Heart left ventricle (tissue), 16 donors: ENCODE results near the gene MRPL23. TPM values are rescaled to one million over a fixed set of nuclear protein-coding genes. Genes with fewer than 3 reads are reported as not detected.

ENCODE experiments used
- ATAC-seq, 4 donors: fragments of 200-7000 bp; cut with Tn5 transposase; one replicate each; pipeline ENCODE4 v1.9.1; 2020 to 2022; ENCODE audit warnings: moderate library complexity in 4 of 4, mild to moderate bottlenecking in 3 of 4, moderate number of reproducible peaks in 1 of 4
- DNase-seq, 5 donors: peaks; one replicate each; pipeline ENCODE4 v3.0.0-alpha.2; 2020
- H3K27ac ChIP-seq, 12 donors: fragments of 200-600 bp; sonication (generic) in 4 of 12; one replicate each; pipeline versions ENCODE4 v1.5.0 to v1.8.0; 2016 to 2022; ENCODE audit warnings: mild to moderate bottlenecking in 2 of 12
- H3K27me3 ChIP-seq, 9 donors: fragments of 200-600 bp; sonication (generic) in 2 of 9; one replicate each; pipeline versions ENCODE4 v1.5.1 to v1.8.0; 2016 to 2022; ENCODE audit warnings: mild to moderate bottlenecking in 3 of 9
- H3K36me3 ChIP-seq, 9 donors: fragments of 200-600 bp; sonication (generic) in 2 of 9; one replicate each; pipeline versions ENCODE4 v1.5.0 to v1.8.0; 2018 to 2022; ENCODE audit warnings: mild to moderate bottlenecking in 2 of 9
- H3K4me1 ChIP-seq, 12 donors: fragments of 200-600 bp; sonication (generic) in 4 of 12; one replicate each; pipeline versions ENCODE4 v1.5.0 to v1.8.0; 2016 to 2022; ENCODE audit warnings: mild to moderate bottlenecking in 3 of 12
- H3K4me3 ChIP-seq, 12 donors: fragments of 200-600 bp; sonication (generic) in 4 of 12; one replicate each; pipeline versions ENCODE4 v1.5.0 to v1.8.0; 2017 to 2022; ENCODE audit warnings: mild to moderate bottlenecking in 9 of 12, moderate library complexity in 4 of 12
- H3K9me3 ChIP-seq, 12 donors: fragments of 200-600 bp; sonication (generic) in 4 of 12; one replicate each; pipeline versions ENCODE4 v1.5.0 to v1.8.0; 2016 to 2022; ENCODE audit warnings: mild to moderate bottlenecking in 1 of 12
- POLR2A ChIP-seq, 2 donors: fragments of 450-650 bp; IDR thresholded peaks; one replicate each; pipeline ENCODE4 v1.6.1; 2017; ENCODE audit warnings: antibody characterized with exemption in 2 of 2, mild to moderate bottlenecking in 2 of 2, moderate library complexity in 2 of 2
- WGBS, 4 donors: extraction: QIAGEN DNeasy Blood & Tissue Kit in 2 of 4; methylation state at CpG; one replicate each; pipeline versions ENCODE4 v1.1.5 to v1.1.7; 2013 to 2018; 5-methylcytosine and 5-hydroxymethylcytosine counted together
- intact Hi-C, 10 donors: fragments of 100-400 bp; cut with DNase I; formaldehyde crosslinking; loops; one replicate each; pipeline versions ENCODE4 v1.11.1 to v1.14.2; 2022
- polyA plus RNA-seq, 2 donors: library from polyadenylated mRNA; stranded (reverse); fragments of 200-250 nt; gene quantifications; one replicate each; pipeline ENCODE4 v1.2.3, GENCODE V29; 2013
- total RNA-seq, 9 donors: library from RNA; depleted of rRNA in 2 of 9; stranded (reverse); fragments of >200 nt in 2 of 9; fragmentation: NEBNext Ultra II Directional in 3 of 9; extraction: Animal tissue kit (Norgen Biotek cat#: 25700) in 3 of 9; gene quantifications; one replicate each; pipeline versions ENCODE4 v1.1.0 to v1.2.4, GENCODE V29; 2016 to 2023
- TF ChIP-seq, protein P1 (sequence below), 12 donors: fragments of 200-600 bp; sonication (generic) in 4 of 12; IDR thresholded peaks; one replicate each; pipeline versions ENCODE4 v1.5.0 to v1.8.0; 2018 to 2022; ENCODE audit warnings: antibody characterized with exemption in 12 of 12, mild to moderate bottlenecking in 5 of 12
- donor health status: ischemic (EF 13 %, LVEDD 7.1; RV severe dilation, severe dysfunction).
- donor health status: healthy with polysubstance abuse.
- donor health status: DM: no; HTN: yes; CAD: no.
- donor health status: DM: no; HTN: no; CAD: no.
- donor health status: ischemic (EF 25% LVEDD 6.9; RV normal size, moderate dysfunction).
- donor health status: ischemic (EF 25% LVEDD 5.7; RV mildly dilated, moderate dysfunction).
- donor health status: healthy.
- donor health status: DM: yes; HTN: yes; CAD: no.
- donor health status: ischemic (EF 35%, LVEDD 5.7; RV mildly dilated, moderate dysfunction).
- donor health status: nonischemic (EF 11% LVEDD 7.7; RV severe dilation, severe dysfunction).
- donor health status: DM: yes; HTN: yes; CAD: no.
- donor health status: PGD.
- donor health status: ischemic (EF 29% LVEDD 5.4; RV normal size, mild dysfunction).
- donor health status: nonischemic (EF 23%, LVEDD 6.1; RV moderate dilation, normal function).

MRPL23 gene
- total and polyA plus RNA-seq, 11 donors, result 44.0 to 183 (median 93.3) TPM

DNA sequence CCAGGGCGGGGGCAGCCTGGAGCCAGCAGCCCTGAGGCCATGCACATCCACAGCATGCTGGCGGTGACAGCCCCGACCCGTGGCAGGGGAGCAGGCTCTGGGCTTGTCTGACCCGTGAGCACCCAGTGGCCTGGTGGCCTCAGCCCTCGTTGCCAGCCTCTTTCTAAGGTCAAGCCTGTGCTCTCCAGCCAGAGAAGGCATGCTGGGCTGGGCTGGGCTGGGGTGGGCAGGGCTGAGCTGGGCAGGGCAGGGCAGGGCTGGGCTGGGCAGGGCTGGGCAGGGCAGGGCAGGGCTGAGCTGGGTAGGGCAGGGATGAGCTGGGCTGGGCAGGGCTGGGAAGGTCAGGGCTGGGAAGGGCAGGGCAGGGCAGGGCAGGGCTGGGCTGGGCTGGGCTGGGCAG, 39.9 kb downstream of the MRPL23 start:
- no peaks in the 10 kb centered on the region for H3K36me3 ChIP-seq
- H3K27me3 ChIP-seq, result no peaks in the 10 kb centered on the region
- intact Hi-C loops, result no loop called here
- WGBS, 4 donors, result no CpG with 5 or more reads among the region's 6 CpGs
- DNase-seq (no peak), ATAC-seq (peak in 3 of 4 donors; percentile 4 to 7 (median 5))
- no peak overlapping the region for H3K4me3 ChIP-seq
- H3K9me3 ChIP-seq, result no peaks in the 10 kb centered on the region
- no peaks in the 10 kb centered on the region for H3K4me1 ChIP-seq
- no peak for TF ChIP-seq POLR2A (IDR thresholded peaks at IDR 0.05)
- TF ChIP-seq, protein P1, sequence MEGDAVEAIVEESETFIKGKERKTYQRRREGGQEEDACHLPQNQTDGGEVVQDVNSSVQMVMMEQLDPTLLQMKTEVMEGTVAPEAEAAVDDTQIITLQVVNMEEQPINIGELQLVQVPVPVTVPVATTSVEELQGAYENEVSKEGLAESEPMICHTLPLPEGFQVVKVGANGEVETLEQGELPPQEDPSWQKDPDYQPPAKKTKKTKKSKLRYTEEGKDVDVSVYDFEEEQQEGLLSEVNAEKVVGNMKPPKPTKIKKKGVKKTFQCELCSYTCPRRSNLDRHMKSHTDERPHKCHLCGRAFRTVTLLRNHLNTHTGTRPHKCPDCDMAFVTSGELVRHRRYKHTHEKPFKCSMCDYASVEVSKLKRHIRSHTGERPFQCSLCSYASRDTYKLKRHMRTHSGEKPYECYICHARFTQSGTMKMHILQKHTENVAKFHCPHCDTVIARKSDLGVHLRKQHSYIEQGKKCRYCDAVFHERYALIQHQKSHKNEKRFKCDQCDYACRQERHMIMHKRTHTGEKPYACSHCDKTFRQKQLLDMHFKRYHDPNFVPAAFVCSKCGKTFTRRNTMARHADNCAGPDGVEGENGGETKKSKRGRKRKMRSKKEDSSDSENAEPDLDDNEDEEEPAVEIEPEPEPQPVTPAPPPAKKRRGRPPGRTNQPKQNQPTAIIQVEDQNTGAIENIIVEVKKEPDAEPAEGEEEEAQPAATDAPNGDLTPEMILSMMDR (IDR thresholded peaks at IDR 0.05), result no peak
- no peak overlapping the region for H3K27ac ChIP-seq

DNA sequence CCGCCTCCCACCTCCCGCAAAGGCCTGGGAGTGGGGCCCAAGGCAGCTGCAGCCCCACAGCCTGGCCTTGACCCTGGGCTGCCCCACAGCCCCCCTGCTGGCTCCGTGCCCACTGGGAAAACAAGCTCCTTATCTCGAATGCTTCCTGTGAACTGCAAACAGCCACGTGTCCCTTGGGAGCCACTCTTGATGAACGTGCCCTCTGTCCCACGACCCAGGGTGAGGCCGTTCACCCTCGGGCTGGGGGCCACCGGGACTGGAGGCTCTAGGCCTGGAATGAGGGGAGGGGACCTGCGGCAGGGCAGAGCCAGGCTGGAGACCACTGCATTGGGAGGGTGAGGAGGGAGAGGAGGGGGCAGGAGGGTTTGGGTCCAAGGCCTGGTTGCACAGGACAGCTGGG, 41.0 kb downstream of the MRPL23 start:
- no peak for DNase-seq
- intact Hi-C loops, result no loop called here
- Histone ChIP-seq H3K4me1 (no peaks in the 10 kb centered on the region), H3K27me3 (no peaks in the 10 kb centered on the region), H3K9me3 (no peaks in the 10 kb centered on the region), H3K36me3 (no peaks in the 10 kb centered on the region), H3K4me3 (no peak overlapping the region), H3K27ac (no peak overlapping the region)
- TF ChIP-seq, protein P1 (IDR thresholded peaks at IDR 0.05), result no peak
- TF ChIP-seq POLR2A (IDR thresholded peaks at IDR 0.05), result no peak
- no CpG with 5 or more reads among the region's 11 CpGs for WGBS, 4 donors
- ATAC-seq, result no peak

DNA sequence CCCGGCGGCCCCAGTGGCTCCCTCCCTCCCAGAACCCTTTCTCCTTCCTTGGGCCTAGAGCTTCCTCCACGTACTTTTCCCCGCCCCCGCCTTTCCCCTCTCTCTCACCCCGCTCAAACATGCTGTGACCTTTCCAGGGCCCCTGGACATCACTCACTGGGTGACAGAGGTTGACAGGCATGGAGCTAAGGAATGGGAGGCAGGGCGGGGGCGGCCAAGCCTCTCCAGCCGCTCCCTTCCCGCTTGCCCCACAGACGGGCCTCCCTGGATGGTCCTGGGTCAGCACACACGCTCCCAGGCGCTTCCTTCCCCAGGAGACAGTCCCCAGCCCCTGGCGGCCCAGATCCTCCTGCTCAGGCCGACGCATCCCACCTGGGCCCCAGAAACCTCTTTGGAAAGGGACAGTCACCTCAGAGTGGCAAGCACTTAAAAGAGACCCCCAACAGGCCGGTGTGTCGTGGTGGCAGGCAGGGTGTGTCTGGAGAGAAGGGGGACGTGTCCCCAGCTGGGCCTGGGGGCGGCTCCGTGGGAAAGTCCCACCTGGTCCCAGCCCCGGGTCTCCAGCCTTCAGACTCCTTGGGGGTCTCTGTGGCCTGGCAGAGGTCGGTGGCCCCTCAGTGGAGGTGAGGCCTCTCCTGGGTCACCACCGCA, 41.7 kb downstream of the MRPL23 start:
- no peak overlapping the region for H3K27ac ChIP-seq
- TF ChIP-seq POLR2A (IDR thresholded peaks at IDR 0.05), result no peak
- TF ChIP-seq, protein P1 (IDR thresholded peaks at IDR 0.05), result no peak
- ATAC-seq, result peak in 1 of 4 donors; percentile 42
- no peaks in the 10 kb centered on the region for H3K9me3 ChIP-seq
- H3K4me1 ChIP-seq, result no peaks in the 10 kb centered on the region
- WGBS, 4 donors, result 44 to 80% (median 77%) methylated on average over 1 to 17 of the region's 24 CpGs
- intact Hi-C loops, result no loop called here
- no peak overlapping the region for H3K4me3 ChIP-seq
- peak in 4 of 5 donors; percentile 14 to 52 (median 22) for DNase-seq
- no peaks in the 10 kb centered on the region for H3K27me3 ChIP-seq
- H3K36me3 ChIP-seq, result no peaks in the 10 kb centered on the region

DNA sequence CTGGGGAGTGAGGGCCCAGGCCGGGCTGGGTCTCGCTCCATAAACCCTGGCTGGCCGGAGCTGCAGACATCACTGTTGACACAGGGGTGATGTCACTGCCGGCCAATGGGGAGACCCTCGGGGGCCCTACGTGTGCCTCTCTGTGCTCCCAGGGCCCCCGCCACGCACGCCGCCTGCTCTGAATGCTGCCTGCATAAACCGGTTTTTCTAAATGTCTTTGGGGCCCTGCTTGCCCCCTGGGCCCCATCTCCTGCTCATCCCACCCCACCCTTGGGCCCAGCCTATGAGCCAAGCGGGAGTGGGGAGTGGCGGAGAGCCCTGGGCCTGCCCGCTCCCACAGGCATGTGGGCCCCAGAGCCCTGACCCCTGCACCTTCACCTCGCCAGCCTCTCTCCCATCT, 42.8 kb downstream of the MRPL23 start:
- no peaks in the 10 kb centered on the region for H3K36me3 ChIP-seq
- no peaks in the 10 kb centered on the region for H3K27me3 ChIP-seq
- no peaks in the 10 kb centered on the region for H3K4me1 ChIP-seq
- H3K4me3 ChIP-seq, result no peak overlapping the region
- intact Hi-C loops, result no loop called here
- no peaks in the 10 kb centered on the region for H3K9me3 ChIP-seq
- H3K27ac ChIP-seq, result no peak overlapping the region
- WGBS, 4 donors, result no CpG with 5 or more reads among the region's 15 CpGs
- ATAC-seq (no peak), DNase-seq (no peak)
- TF ChIP-seq POLR2A (IDR thresholded peaks at IDR 0.05), result no peak
- TF ChIP-seq, protein P1 (IDR thresholded peaks at IDR 0.05), result no peak
